GM12878 (cell line): ENCODE measurements around the gene CHID1. TPM values are rescaled to one million over a fixed set of nuclear protein-coding genes. Genes with fewer than 3 reads are reported as not detected.

ENCODE experiments used
- CBFB ChIP-seq: IDR thresholded peaks from 2 replicates; pipeline ENCODE4 v1.6.1; 2016; ENCODE audit warnings: antibody characterized with exemption, low read depth
- CREB1 ChIP-seq: IDR thresholded peaks from 2 replicates; pipeline ENCODE4 v1.6.1; 2012; ENCODE audit warnings: low read depth, mild to moderate bottlenecking, inconsistent platforms
- DPF2 ChIP-seq: fragments of 450-650 bp; IDR thresholded peaks from 2 replicates; pipeline ENCODE4 v1.6.1; 2017; ENCODE audit warnings: mild to moderate bottlenecking
- EGR1 ChIP-seq, 2 experiments: IDR thresholded peaks; 1 replicate in 1 of 2; 2 replicates in 1 of 2; pipeline ENCODE4 v1.6.1; 2011 to 2012; ENCODE audit warnings: low read depth in 2 of 2, low read length in 2 of 2, borderline replicate concordance in 1 of 2, mild to moderate bottlenecking in 1 of 2, moderate library complexity in 1 of 2
- GATAD2B ChIP-seq: fragments of 450-650 bp; conservative IDR thresholded peaks from 2 replicates; pipeline ENCODE4 v1.6.1; 2017; ENCODE audit warnings: low read depth, mild to moderate bottlenecking, moderate library complexity
- HCFC1 ChIP-seq: fragments of 150-350 bp; IDR thresholded peaks from 2 replicates; pipeline ENCODE4 v1.6.1; 2014; ENCODE audit warnings: low read length
- IKZF1 ChIP-seq: fragments of 450-650 bp; conservative IDR thresholded peaks from 2 replicates; pipeline ENCODE4 v1.6.1; 2017; ENCODE audit warnings: antibody characterized with exemption, mild to moderate bottlenecking
- JUNB ChIP-seq: IDR thresholded peaks from 2 replicates; pipeline ENCODE4 v1.6.1; 2016; ENCODE audit warnings: antibody characterized with exemption, mild to moderate bottlenecking
- JUND ChIP-seq: IDR thresholded peaks from 2 replicates; pipeline ENCODE4 v1.6.1; 2012; ENCODE audit warnings: low read depth, mild to moderate bottlenecking, low read length, improper control_type of control experiment, moderate library complexity
- KLF5 ChIP-seq: fragments of 450-650 bp; IDR thresholded peaks from 2 replicates; pipeline ENCODE4 v1.6.1; 2014; ENCODE audit warnings: mild to moderate bottlenecking; ENCODE audit not compliant: partially characterized antibody
- NR2C1 ChIP-seq: fragments of 450-650 bp; IDR thresholded peaks from 2 replicates; pipeline ENCODE4 v1.6.1; 2017; ENCODE audit warnings: antibody characterized with exemption, mild to moderate bottlenecking, moderate library complexity
- NR2F1 ChIP-seq: fragments of 450-650 bp; conservative IDR thresholded peaks from 2 replicates; pipeline ENCODE4 v1.6.1; 2017; ENCODE audit warnings: mild to moderate bottlenecking
- NRF1 ChIP-seq: conservative IDR thresholded peaks from 2 replicates; pipeline ENCODE4 v1.6.1; 2011; ENCODE audit warnings: mild to moderate bottlenecking, low read depth, low read length, improper control_type of control experiment
- PML ChIP-seq: IDR thresholded peaks from 2 replicates; pipeline ENCODE4 v1.6.1; 2012; ENCODE audit warnings: low read length, inconsistent platforms
- POLR2A ChIP-seq: IDR thresholded peaks from 2 replicates; pipeline ENCODE4 v1.6.1; 2011; ENCODE audit warnings: low read depth, mild to moderate bottlenecking, low read length
- POLR2AphosphoS5 ChIP-seq: IDR thresholded peaks from 2 replicates; pipeline ENCODE4 v1.6.1; 2011; ENCODE audit warnings: mild to moderate bottlenecking, low read length, inconsistent platforms
- RUNX3 ChIP-seq: IDR thresholded peaks from 2 replicates; pipeline ENCODE4 v1.6.1; 2012; ENCODE audit warnings: low read length, inconsistent platforms
- SMARCA5 ChIP-seq: fragments of 450-650 bp; IDR thresholded peaks from 2 replicates; pipeline ENCODE4 v1.6.1; 2017; ENCODE audit warnings: mild to moderate bottlenecking
- SMC3 ChIP-seq: IDR thresholded peaks from 2 replicates; pipeline ENCODE4 v1.6.1; 2011; ENCODE audit warnings: low read length, improper control_type of control experiment, borderline replicate concordance
- SP1 ChIP-seq: IDR thresholded peaks from one replicate; pipeline ENCODE4 v1.6.1; 2011; ENCODE audit warnings: low read depth, low read length
- SREBF1 ChIP-seq: IDR thresholded peaks from 2 replicates; pipeline ENCODE4 v1.6.1; 2012; ENCODE audit warnings: mild to moderate bottlenecking, low read length
- SRF ChIP-seq, 2 experiments: IDR thresholded peaks; 2 replicates each; pipeline ENCODE4 v1.6.1; 2011; ENCODE audit warnings: low read depth in 2 of 2, low read length in 2 of 2, mild to moderate bottlenecking in 1 of 2, moderate library complexity in 1 of 2
- TARDBP ChIP-seq: IDR thresholded peaks from 2 replicates; pipeline ENCODE4 v1.6.1; 2016; ENCODE audit warnings: borderline replicate concordance
- TCF12 ChIP-seq: IDR thresholded peaks from 2 replicates; pipeline ENCODE4 v1.6.1; 2011; ENCODE audit warnings: low read depth, mild to moderate bottlenecking, low read length
- WRNIP1 ChIP-seq: IDR thresholded peaks from 2 replicates; pipeline ENCODE4 v1.6.1; 2011; ENCODE audit warnings: low read depth, low read length, improper control_type of control experiment, borderline replicate concordance
- YY1 ChIP-seq: IDR thresholded peaks from 2 replicates; pipeline ENCODE4 v1.6.1; 2011; ENCODE audit warnings: low read depth, mild to moderate bottlenecking, low read length
- ZNF24 ChIP-seq: fragments of 450-650 bp; IDR thresholded peaks from 2 replicates; pipeline ENCODE4 v1.6.1; 2017; ENCODE audit warnings: antibody characterized with exemption, mild to moderate bottlenecking
- polyA plus RNA-seq, 11 experiments: library from polyadenylated mRNA; depleted of rRNA in 4 of 11; unstranded in 6 of 11; stranded (reverse) in 5 of 11; fragments of >200 nt; fragmentation: Nextera tagmentation in 4 of 11; fragmentation: Illumina TruSeq in 1 of 11; extraction: Ambion mirVana in 4 of 11; extraction: Trizol in 1 of 11; gene quantifications; 1 replicate in 1 of 11; 2 replicates in 10 of 11; pipeline versions ENCODE4 v1.2.1 to v1.2.3, GENCODE V29; 2011 to 2016; ENCODE audit warnings: inconsistent platforms in 2 of 11, missing spikeins in 2 of 11, low read depth in 1 of 11
- total RNA-seq, 4 experiments: library from RNA; depleted of rRNA in 3 of 4; stranded (reverse); fragments of >200 nt in 3 of 4; fragmentation: Illumina TruSeq in 1 of 4; extraction: Trizol in 1 of 4; gene quantifications; 2 replicates each; pipeline versions ENCODE4 v1.2.1 to v1.2.3, GENCODE V29; 2013 to 2021
- TF ChIP-seq, protein P1 (sequence below): fragments of 450-650 bp; IDR thresholded peaks from 2 replicates; pipeline ENCODE4 v1.6.1; 2016; ENCODE audit warnings: mild to moderate bottlenecking
- TF ChIP-seq, protein P2 (sequence below): IDR thresholded peaks from 2 replicates; pipeline ENCODE4 v1.6.1; 2012; ENCODE audit warnings: low read length, inconsistent platforms
- TF ChIP-seq, protein P3 (sequence below): fragments of 450-650 bp; conservative IDR thresholded peaks from 2 replicates; pipeline ENCODE4 v1.6.1; 2017; ENCODE audit warnings: mild to moderate bottlenecking, moderate library complexity

Gene CHID1
- total and polyA plus RNA-seq, 10 of the 15 experiments (the other 5 are each of a cell fraction or from before 2014, with no cell fraction given), result 4.8 to 75.2 (median 30.1) TPM

DNA sequence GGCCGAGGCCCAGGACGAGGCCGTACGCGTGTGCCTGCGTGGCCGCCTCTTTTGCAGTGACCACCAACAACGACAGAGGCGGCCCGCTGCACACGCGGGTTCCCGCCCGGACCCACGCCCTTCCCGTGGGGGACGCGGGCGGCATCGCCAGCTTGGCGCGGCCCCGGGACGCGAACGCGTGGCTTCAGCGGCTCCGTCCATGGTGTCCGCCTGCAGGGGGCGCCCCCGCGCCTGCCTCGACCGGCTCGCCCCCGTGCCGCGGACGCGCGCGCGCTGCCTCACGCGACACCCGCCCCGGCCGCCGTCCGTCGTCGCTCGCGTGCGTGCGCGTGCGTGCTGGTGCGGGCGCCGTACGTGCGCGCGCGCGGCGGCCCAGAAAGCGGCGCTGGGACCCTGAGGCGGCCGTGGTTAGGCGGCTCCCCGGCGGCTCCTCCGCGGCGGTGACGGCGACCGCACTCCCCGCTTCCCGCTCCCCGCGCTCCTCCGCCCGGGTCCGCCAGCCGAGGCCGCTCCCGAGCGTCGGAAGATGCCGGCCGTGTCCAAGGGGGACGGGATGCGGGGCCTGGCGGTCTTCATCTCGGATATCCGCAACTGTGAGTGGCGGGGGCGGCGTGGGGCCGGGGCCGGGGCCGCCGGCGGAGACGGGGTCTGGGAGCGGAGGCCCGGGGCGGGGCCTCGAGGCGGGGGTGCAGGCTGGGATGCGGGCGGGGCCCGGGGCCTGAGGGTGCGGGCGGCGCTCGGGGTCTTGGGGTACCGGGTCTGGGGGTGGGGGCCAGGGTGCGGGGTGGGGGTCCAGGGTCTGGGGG is 15.1 kb upstream of the CHID1 start, which contains the start of gene AP2A2 (continued):
- TF ChIP-seq JUND (0 out of 2 replicates have a peak, but pooled peaks have one; percentile 4), CBFB (no peak; the same call in 1 of the 2 replicates), PML (no peak), SRF (IDR thresholded peaks at IDR 0.05; ENCODE audit: low read depth in 2 of 2, low read length in 2 of 2) (0 out of 4 replicates have a peak, but pooled peaks of 1 of the 2 experiments have one; percentile 6), HCFC1 (peak; percentile 51; the same call in 1 of the 2 replicates), SREBF1 (no peak), YY1 (peak; percentile 69), KLF5 (peak; percentile 57), RUNX3 (peak; percentile 86), SMARCA5 (peak; percentile 99), IKZF1 (peak; percentile 92), TARDBP (0 out of 2 replicates have a peak, but pooled peaks have one; percentile 10), NR2F1 (peak; percentile 69), GATAD2B (peak; percentile 90), TCF12 (0 out of 2 replicates have a peak, but pooled peaks have one; percentile 25), ZNF24 (peak; percentile 78), NR2C1 (peak; percentile 53), DPF2 (peak; percentile 92), SP1 (peak; percentile 50), CREB1 (peak; percentile 9; the same call in 1 of the 2 replicates), EGR1 (IDR thresholded peaks at IDR 0.05; ENCODE audit: borderline replicate concordance in 1 of 2, low read depth in 2 of 2, low read length in 2 of 2) (peak; percentile 57 to 99; a peak in 2 of 3 replicates), SMC3 (peak; percentile 19; the same call in 1 of the 2 replicates), NRF1 (peak; percentile 20; the same call in 1 of the 2 replicates), JUNB (no peak), POLR2A (peak; percentile 82), POLR2AphosphoS5 (peak; percentile 35; the same call in 1 of the 2 replicates), WRNIP1 (no peak)
- TF ChIP-seq, protein P1, sequence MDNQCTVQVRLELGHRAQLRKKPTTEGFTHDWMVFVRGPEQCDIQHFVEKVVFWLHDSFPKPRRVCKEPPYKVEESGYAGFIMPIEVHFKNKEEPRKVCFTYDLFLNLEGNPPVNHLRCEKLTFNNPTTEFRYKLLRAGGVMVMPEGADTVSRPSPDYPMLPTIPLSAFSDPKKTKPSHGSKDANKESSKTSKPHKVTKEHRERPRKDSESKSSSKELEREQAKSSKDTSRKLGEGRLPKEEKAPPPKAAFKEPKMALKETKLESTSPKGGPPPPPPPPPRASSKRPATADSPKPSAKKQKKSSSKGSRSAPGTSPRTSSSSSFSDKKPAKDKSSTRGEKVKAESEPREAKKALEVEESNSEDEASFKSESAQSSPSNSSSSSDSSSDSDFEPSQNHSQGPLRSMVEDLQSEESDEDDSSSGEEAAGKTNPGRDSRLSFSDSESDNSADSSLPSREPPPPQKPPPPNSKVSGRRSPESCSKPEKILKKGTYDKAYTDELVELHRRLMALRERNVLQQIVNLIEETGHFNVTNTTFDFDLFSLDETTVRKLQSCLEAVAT, result no peak
- TF ChIP-seq, protein P2, sequence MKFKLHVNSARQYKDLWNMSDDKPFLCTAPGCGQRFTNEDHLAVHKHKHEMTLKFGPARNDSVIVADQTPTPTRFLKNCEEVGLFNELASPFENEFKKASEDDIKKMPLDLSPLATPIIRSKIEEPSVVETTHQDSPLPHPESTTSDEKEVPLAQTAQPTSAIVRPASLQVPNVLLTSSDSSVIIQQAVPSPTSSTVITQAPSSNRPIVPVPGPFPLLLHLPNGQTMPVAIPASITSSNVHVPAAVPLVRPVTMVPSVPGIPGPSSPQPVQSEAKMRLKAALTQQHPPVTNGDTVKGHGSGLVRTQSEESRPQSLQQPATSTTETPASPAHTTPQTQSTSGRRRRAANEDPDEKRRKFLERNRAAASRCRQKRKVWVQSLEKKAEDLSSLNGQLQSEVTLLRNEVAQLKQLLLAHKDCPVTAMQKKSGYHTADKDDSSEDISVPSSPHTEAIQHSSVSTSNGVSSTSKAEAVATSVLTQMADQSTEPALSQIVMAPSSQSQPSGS, result no peak
- TF ChIP-seq, protein P3, sequence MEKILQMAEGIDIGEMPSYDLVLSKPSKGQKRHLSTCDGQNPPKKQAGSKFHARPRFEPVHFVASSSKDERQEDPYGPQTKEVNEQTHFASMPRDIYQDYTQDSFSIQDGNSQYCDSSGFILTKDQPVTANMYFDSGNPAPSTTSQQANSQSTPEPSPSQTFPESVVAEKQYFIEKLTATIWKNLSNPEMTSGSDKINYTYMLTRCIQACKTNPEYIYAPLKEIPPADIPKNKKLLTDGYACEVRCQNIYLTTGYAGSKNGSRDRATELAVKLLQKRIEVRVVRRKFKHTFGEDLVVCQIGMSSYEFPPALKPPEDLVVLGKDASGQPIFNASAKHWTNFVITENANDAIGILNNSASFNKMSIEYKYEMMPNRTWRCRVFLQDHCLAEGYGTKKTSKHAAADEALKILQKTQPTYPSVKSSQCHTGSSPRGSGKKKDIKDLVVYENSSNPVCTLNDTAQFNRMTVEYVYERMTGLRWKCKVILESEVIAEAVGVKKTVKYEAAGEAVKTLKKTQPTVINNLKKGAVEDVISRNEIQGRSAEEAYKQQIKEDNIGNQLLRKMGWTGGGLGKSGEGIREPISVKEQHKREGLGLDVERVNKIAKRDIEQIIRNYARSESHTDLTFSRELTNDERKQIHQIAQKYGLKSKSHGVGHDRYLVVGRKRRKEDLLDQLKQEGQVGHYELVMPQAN, result peak; percentile 90
